H9 (cell line): ENCODE measurements around the gene TTYH2. TPM values are rescaled to one million over a fixed set of nuclear protein-coding genes. Genes with fewer than 3 reads are reported as not detected.

Source experiments
- DNase-seq: peaks from one replicate; pipeline ENCODE4 v3.0.0-alpha.2; 2017
- H2AFZ ChIP-seq: one replicate; pipeline ENCODE4 v1.6.1; 2013; ENCODE audit warnings: mild to moderate bottlenecking, low read length, control low read depth, moderate library complexity
- H2AK5ac ChIP-seq: 2 replicates; pipeline ENCODE4 v1.6.1; 2013; ENCODE audit warnings: low read length, control low read depth, mixed read lengths; ENCODE audit not compliant: insufficient read length
- H2BK120ac ChIP-seq: one replicate; pipeline ENCODE4 v1.6.1; 2013; ENCODE audit warnings: low read depth, mild to moderate bottlenecking, low read length, control low read depth, inconsistent platforms; ENCODE audit not compliant: poor library complexity, severe bottlenecking
- H2BK12ac ChIP-seq: 2 replicates; pipeline ENCODE4 v1.6.1; 2013; ENCODE audit warnings: low read length, control low read depth, mixed read lengths, low read depth; ENCODE audit not compliant: insufficient read length
- H2BK15ac ChIP-seq: 2 replicates; pipeline ENCODE4 v1.6.1; 2013; ENCODE audit warnings: low read depth, low read length, control low read depth
- H2BK20ac ChIP-seq: one replicate; pipeline ENCODE4 v1.6.1; 2013; ENCODE audit warnings: low read depth, mild to moderate bottlenecking, low read length, control low read depth, inconsistent platforms; ENCODE audit not compliant: poor library complexity, severe bottlenecking
- H2BK5ac ChIP-seq: 2 replicates; pipeline ENCODE4 v1.6.1; 2013; ENCODE audit warnings: low read length, control low read depth, mixed read lengths; ENCODE audit not compliant: insufficient read length
- H3K14ac ChIP-seq: 2 replicates; pipeline ENCODE4 v1.6.1; 2013; ENCODE audit warnings: low read length, control low read depth; ENCODE audit not compliant: insufficient read depth
- H3K18ac ChIP-seq: 2 replicates; pipeline ENCODE4 v1.6.1; 2013; ENCODE audit warnings: low read depth, mild to moderate bottlenecking, mixed read lengths, low read length, control low read depth; ENCODE audit not compliant: insufficient read length
- H3K23ac ChIP-seq: 2 replicates; pipeline ENCODE4 v1.6.1; 2013; ENCODE audit warnings: low read length, control low read depth, mixed read lengths, low read depth; ENCODE audit not compliant: insufficient read length
- H3K23me2 ChIP-seq: 2 replicates; pipeline ENCODE4 v1.6.1; 2013; ENCODE audit warnings: low read depth, mild to moderate bottlenecking, mixed read lengths, low read length, control low read depth; ENCODE audit not compliant: insufficient read length, poor library complexity, severe bottlenecking
- H3K27ac ChIP-seq: 2 replicates; pipeline ENCODE4 v1.5.1; 2013; ENCODE audit warnings: low read length, control low read depth, mixed read lengths, low read depth; ENCODE audit not compliant: insufficient read length
- H3K27me3 ChIP-seq: 2 replicates; pipeline ENCODE4 v1.6.1; 2013; ENCODE audit warnings: low read length, control low read depth, inconsistent platforms; ENCODE audit not compliant: insufficient read depth
- H3K4ac ChIP-seq: 2 replicates; pipeline ENCODE4 v1.6.1; 2013; ENCODE audit warnings: low read depth, mild to moderate bottlenecking, control low read depth, inconsistent platforms, low read length, moderate library complexity
- H3K4me1 ChIP-seq: 2 replicates; pipeline ENCODE4 v1.6.1; 2013; ENCODE audit warnings: low read length, control low read depth, inconsistent platforms; ENCODE audit not compliant: insufficient read depth
- H3K4me2 ChIP-seq: 2 replicates; pipeline ENCODE4 v1.6.1; 2013; ENCODE audit warnings: low read length, control low read depth, mixed read lengths; ENCODE audit not compliant: insufficient read length, insufficient read depth
- H3K56ac ChIP-seq: 2 replicates; pipeline ENCODE4 v1.6.1; 2013; ENCODE audit warnings: low read depth, mild to moderate bottlenecking, mixed read lengths, low read length, control low read depth; ENCODE audit not compliant: insufficient read length
- H3K79me1 ChIP-seq: 2 replicates; pipeline ENCODE4 v1.6.1; 2013; ENCODE audit warnings: low read depth, mild to moderate bottlenecking, moderate library complexity, low read length, control low read depth, inconsistent platforms; ENCODE audit not compliant: insufficient read depth, poor library complexity, severe bottlenecking
- H3K79me2 ChIP-seq: 2 replicates; pipeline ENCODE4 v1.6.1; 2013; ENCODE audit warnings: low read length, control low read depth, inconsistent platforms; ENCODE audit not compliant: insufficient read depth
- H3K9ac ChIP-seq: 2 replicates; pipeline ENCODE4 v1.6.1; 2013; ENCODE audit warnings: low read length, control low read depth, mixed read lengths; ENCODE audit not compliant: insufficient read length; ENCODE audit errors: extremely low read depth
- H3K9me3 ChIP-seq: one replicate; pipeline ENCODE4 v1.6.1; 2013; ENCODE audit warnings: low read depth, low read length, inconsistent platforms; ENCODE audit not compliant: control insufficient read depth
- H3T11ph ChIP-seq: one replicate; pipeline ENCODE4 v1.6.1; 2013; ENCODE audit warnings: mild to moderate bottlenecking, low read length, control low read depth, inconsistent platforms
- H4K20me1 ChIP-seq: one replicate; pipeline ENCODE4 v1.6.1; 2013; ENCODE audit not compliant: control insufficient read depth, insufficient read length, insufficient read depth
- H4K5ac ChIP-seq: 2 replicates; pipeline ENCODE4 v1.6.1; 2013; ENCODE audit warnings: low read depth, mild to moderate bottlenecking, mixed read lengths, low read length, control low read depth; ENCODE audit not compliant: insufficient read length
- H4K8ac ChIP-seq: replicated peaks from 2 replicates; pipeline ENCODE4 v1.6.1; 2013; ENCODE audit warnings: low read length, control low read depth, mixed read lengths, low read depth; ENCODE audit not compliant: insufficient read length
- H4K91ac ChIP-seq: 2 replicates; pipeline ENCODE4 v1.6.1; 2013; ENCODE audit warnings: low read depth, mild to moderate bottlenecking, moderate library complexity, mixed read lengths, low read length, control low read depth; ENCODE audit not compliant: insufficient read length
- H3K27ac Mint-ChIP-seq, 3 experiments: 2 replicates in 2 of 3; 3 replicates in 1 of 3; pipeline ENCODE4 v1.8.0; 2020 to 2021; ENCODE audit warnings: mixed read lengths in 3 of 3, mild to moderate bottlenecking in 1 of 3, moderate library complexity in 1 of 3
- H3K27me3 Mint-ChIP-seq: 2 replicates; pipeline ENCODE4 v1.8.0; 2021; ENCODE audit warnings: low read depth, mild to moderate bottlenecking, moderate library complexity, mixed read lengths
- H3K36me3 Mint-ChIP-seq, 3 experiments: 2 replicates in 2 of 3; 3 replicates in 1 of 3; pipeline ENCODE4 v1.8.0; 2020 to 2021; ENCODE audit warnings: low read depth in 3 of 3, mixed read lengths in 3 of 3; ENCODE audit not compliant: insufficient read depth in 1 of 3
- H3K4me1 Mint-ChIP-seq, 2 experiments: 2 replicates each; pipeline ENCODE4 v1.8.0; 2020; ENCODE audit warnings: mixed read lengths in 2 of 2
- H3K4me3 Mint-ChIP-seq, 2 experiments: 2 replicates in 1 of 2; 3 replicates in 1 of 2; pipeline ENCODE4 v1.8.0; 2020 to 2021; ENCODE audit warnings: mild to moderate bottlenecking in 2 of 2, mixed read lengths in 2 of 2, moderate library complexity in 1 of 2
- H3K9me3 Mint-ChIP-seq, 2 experiments: 2 replicates in 1 of 2; 3 replicates in 1 of 2; pipeline ENCODE4 v1.8.0; 2020; ENCODE audit warnings: mild to moderate bottlenecking in 2 of 2, mixed read lengths in 2 of 2, moderate library complexity in 1 of 2
- WGBS: extraction: QIAGEN DNeasy Blood & Tissue Kit; methylation state at CpG from one replicate; pipeline ENCODE4 v1.1.7; 2013; ENCODE audit warnings: missing lambda C conversion rate, low lambda C conversion rate, mixed read lengths; ENCODE audit not compliant: insufficient read length; ENCODE audit errors: extremely low coverage; 5-methylcytosine and 5-hydroxymethylcytosine counted together
- total RNA-seq: library from RNA; stranded (reverse); gene quantifications from 2 replicates; pipeline ENCODE4 v1.2.1, GENCODE V29; 2021
- TF ChIP-seq, protein P1 (sequence below): fragments of 200-600 bp; sonication (generic); conservative IDR thresholded peaks from 3 replicates; pipeline ENCODE4 v1.8.0; 2021; ENCODE audit warnings: antibody characterized with exemption, mild to moderate bottlenecking

Gene TTYH2
- total RNA-seq, 1 experiment from 2014 or later, result 1.6 TPM

DNA sequence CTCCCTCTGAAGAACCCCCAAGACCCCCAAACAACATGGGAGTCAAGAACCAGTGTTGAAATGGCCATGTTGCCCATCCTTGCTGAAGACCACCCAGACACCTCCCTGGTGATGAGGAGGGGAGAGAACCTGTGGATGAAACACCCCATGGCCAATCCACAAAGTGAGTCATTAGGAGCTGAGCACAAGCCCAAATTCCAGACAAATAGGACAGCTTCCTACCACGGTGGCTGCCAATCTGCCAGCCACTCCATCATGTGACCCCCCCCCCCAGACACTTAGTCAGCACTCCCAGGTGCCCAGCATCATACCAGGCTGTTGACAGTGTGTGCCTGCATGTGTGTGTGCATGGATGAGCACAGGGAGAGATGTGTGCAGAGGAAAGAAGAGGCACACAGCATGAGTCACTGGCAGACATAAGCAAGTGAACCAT lies 36.3 kb upstream of the TTYH2 start:
- no peak for DNase-seq
- Histone ChIP-seq H3K9ac (no peak overlapping the region), H4K20me1 (no peaks in the 10 kb centered on the region), H2BK20ac (no peak overlapping the region), H3K18ac (no peak overlapping the region), H4K5ac (no peak overlapping the region), H4K8ac (no peak overlapping the region), H3K27ac (no peak overlapping the region), H3K23ac (no peak overlapping the region), H3K79me2 (no peaks in the 10 kb centered on the region), H2BK15ac (no peak overlapping the region), H3K4ac (no peak overlapping the region), H3K14ac (no peak overlapping the region), H3K56ac (no peak overlapping the region), H3K23me2 (no peaks in the 10 kb centered on the region), H2BK12ac (no peak overlapping the region), H3K4me2 (no peak overlapping the region), H2BK120ac (no peak overlapping the region), H2BK5ac (no peak overlapping the region), H3K27me3 (no peaks in the 10 kb centered on the region), H2AK5ac (no peak overlapping the region), H2AFZ (no peak overlapping the region), H3K4me1 (no peaks in the 10 kb centered on the region; the same call in 1 of the 2 replicates), H3K9me3 (no peaks in the 10 kb centered on the region), H4K91ac (no peak overlapping the region), H3K79me1 (no peaks in the 10 kb centered on the region), H3T11ph (no peak overlapping the region)
- no peak overlapping the region for H3K4me3 Mint-ChIP-seq
- peaks cover 22% of the 10 kb centered on the region for H3K27me3 Mint-ChIP-seq
- WGBS, result no CpG with 5 or more reads among the region's 1 CpG
- no peaks in the 10 kb centered on the region; a peak in 1 of 5 replicates for H3K9me3 Mint-ChIP-seq
- H3K4me1 Mint-ChIP-seq, result peaks cover 8 to 33% of the 10 kb centered on the region in 2 experiments
- H3K27ac Mint-ChIP-seq, result peak overlapping the region in 1 of 3 experiments; percentile 33; a peak in 1 of 7 replicates
- TF ChIP-seq, protein P1, sequence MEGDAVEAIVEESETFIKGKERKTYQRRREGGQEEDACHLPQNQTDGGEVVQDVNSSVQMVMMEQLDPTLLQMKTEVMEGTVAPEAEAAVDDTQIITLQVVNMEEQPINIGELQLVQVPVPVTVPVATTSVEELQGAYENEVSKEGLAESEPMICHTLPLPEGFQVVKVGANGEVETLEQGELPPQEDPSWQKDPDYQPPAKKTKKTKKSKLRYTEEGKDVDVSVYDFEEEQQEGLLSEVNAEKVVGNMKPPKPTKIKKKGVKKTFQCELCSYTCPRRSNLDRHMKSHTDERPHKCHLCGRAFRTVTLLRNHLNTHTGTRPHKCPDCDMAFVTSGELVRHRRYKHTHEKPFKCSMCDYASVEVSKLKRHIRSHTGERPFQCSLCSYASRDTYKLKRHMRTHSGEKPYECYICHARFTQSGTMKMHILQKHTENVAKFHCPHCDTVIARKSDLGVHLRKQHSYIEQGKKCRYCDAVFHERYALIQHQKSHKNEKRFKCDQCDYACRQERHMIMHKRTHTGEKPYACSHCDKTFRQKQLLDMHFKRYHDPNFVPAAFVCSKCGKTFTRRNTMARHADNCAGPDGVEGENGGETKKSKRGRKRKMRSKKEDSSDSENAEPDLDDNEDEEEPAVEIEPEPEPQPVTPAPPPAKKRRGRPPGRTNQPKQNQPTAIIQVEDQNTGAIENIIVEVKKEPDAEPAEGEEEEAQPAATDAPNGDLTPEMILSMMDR, result no peak
- no peaks in the 10 kb centered on the region for H3K36me3 Mint-ChIP-seq
